Dendritic cell treated with granulocyte-macrophage colony-stimulating factor and Interleukin-4, amounts not matched to agents 40 ng/mL and 50 ng/mL, for 4 days (primary cell): Measurements from ENCODE around the gene SHH.

Experiments used
- H3K27ac Mint-ChIP-seq: one replicate; pipeline ENCODE4 v1.8.0; 2022; ENCODE audit warnings: mild to moderate bottlenecking, mixed read lengths
- H3K27me3 Mint-ChIP-seq: one replicate; pipeline ENCODE4 v1.8.0; 2022; ENCODE audit warnings: mild to moderate bottlenecking, mixed read lengths
- H3K36me3 Mint-ChIP-seq: one replicate; pipeline ENCODE4 v1.8.0; 2022; ENCODE audit warnings: low read depth, mixed read lengths
- H3K4me1 Mint-ChIP-seq: one replicate; pipeline ENCODE4 v1.8.0; 2022; ENCODE audit warnings: low read depth, mixed read lengths
- H3K4me3 Mint-ChIP-seq: one replicate; pipeline ENCODE4 v1.8.0; 2022; ENCODE audit warnings: mild to moderate bottlenecking, moderate library complexity, mixed read lengths
- H3K9me3 Mint-ChIP-seq: one replicate; pipeline ENCODE4 v1.8.0; 2022; ENCODE audit warnings: mixed read lengths
- intact Hi-C: fragments of 100-400 bp; cut with micrococcal nuclease; formaldehyde crosslinking; loops from one replicate; pipeline ENCODE4 v1.15.0; 2022

SHH gene

GRCh38 chr7:155775691-155776090, 36.6 kb downstream of the SHH start:
- Mint-ChIP-seq H3K36me3 (peaks cover 93% of the 10 kb centered on the region), H3K27ac (no peak overlapping the region), H3K27me3 (no peaks in the 10 kb centered on the region), H3K4me1 (peaks cover 4% of the 10 kb centered on the region), H3K9me3 (no peaks in the 10 kb centered on the region), H3K4me3 (no peak overlapping the region)
- intact Hi-C loops: no loop called here

GRCh38 chr7:155774947-155775346, 37.3 kb downstream of the SHH start:
- Mint-ChIP-seq H3K27me3 (no peaks in the 10 kb centered on the region), H3K36me3 (peaks cover 93% of the 10 kb centered on the region), H3K9me3 (no peaks in the 10 kb centered on the region), H3K4me1 (peaks cover 10% of the 10 kb centered on the region), H3K4me3 (no peak overlapping the region), H3K27ac (no peak overlapping the region)
- intact Hi-C loops: no loop called here

GRCh38 chr7:155773531-155773930, 38.7 kb downstream of the SHH start:
- peaks cover 24% of the 10 kb centered on the region for H3K4me1 Mint-ChIP-seq
- intact Hi-C loops: no loop called here
- H3K4me3 Mint-ChIP-seq: no peak overlapping the region
- H3K27ac Mint-ChIP-seq: no peak overlapping the region
- no peaks in the 10 kb centered on the region for H3K9me3 Mint-ChIP-seq
- peaks cover 88% of the 10 kb centered on the region for H3K36me3 Mint-ChIP-seq
- no peaks in the 10 kb centered on the region for H3K27me3 Mint-ChIP-seq

GRCh38 chr7:155770241-155770640, 42.0 kb downstream of the SHH start:
- Mint-ChIP-seq H3K27ac (peak overlapping the region; percentile 52), H3K4me1 (peaks cover 44% of the 10 kb centered on the region), H3K9me3 (no peaks in the 10 kb centered on the region), H3K4me3 (no peak overlapping the region), H3K36me3 (peaks cover 88% of the 10 kb centered on the region), H3K27me3 (no peaks in the 10 kb centered on the region)
- intact Hi-C loops: no loop called here

- intact Hi-C loops: loop anchor here (2.0 to 10.0 kb wide), 3 partner anchors 171 to 395 kb away; no protein-coding TSS in a partner anchor
- H3K4me1 Mint-ChIP-seq: peaks cover 47% of the 10 kb centered on the region
- no peaks in the 10 kb centered on the region for H3K27me3 Mint-ChIP-seq
- peaks cover 88% of the 10 kb centered on the region for H3K36me3 Mint-ChIP-seq
- H3K27ac Mint-ChIP-seq: peak overlapping the region; percentile 52
- H3K4me3 Mint-ChIP-seq: peak overlapping the region; percentile 39
- H3K9me3 Mint-ChIP-seq: no peaks in the 10 kb centered on the region
Observed at GRCh38 chr7:155769701-155770100, 42.6 kb downstream of the SHH start.

GRCh38 chr7:155766966-155767916, 45.0 kb downstream of the SHH start:
- no peak overlapping the region for H3K4me3 Mint-ChIP-seq
- peaks cover 72% of the 10 kb centered on the region for H3K4me1 Mint-ChIP-seq
- no peaks in the 10 kb centered on the region for H3K27me3 Mint-ChIP-seq
- peaks cover 86% of the 10 kb centered on the region for H3K36me3 Mint-ChIP-seq
- H3K27ac Mint-ChIP-seq: no peak overlapping the region
- intact Hi-C loops: loop anchor here (10.0 kb wide), 1 partner anchor 392 kb away; no protein-coding TSS in a partner anchor
- H3K9me3 Mint-ChIP-seq: no peaks in the 10 kb centered on the region

- peaks cover 82% of the 10 kb centered on the region for H3K36me3 Mint-ChIP-seq
- no peaks in the 10 kb centered on the region for H3K9me3 Mint-ChIP-seq
- no peaks in the 10 kb centered on the region for H3K27me3 Mint-ChIP-seq
- no peak overlapping the region for H3K27ac Mint-ChIP-seq
- peaks cover 80% of the 10 kb centered on the region for H3K4me1 Mint-ChIP-seq
- H3K4me3 Mint-ChIP-seq: no peak overlapping the region
- intact Hi-C loops: loop anchor here (10.0 kb wide), 1 partner anchor 392 kb away; no protein-coding TSS in a partner anchor
Observed at GRCh38 chr7:155766386-155766785, 45.9 kb downstream of the SHH start.

- H3K4me1 Mint-ChIP-seq: peaks cover 83% of the 10 kb centered on the region
- no peaks in the 10 kb centered on the region for H3K9me3 Mint-ChIP-seq
- H3K4me3 Mint-ChIP-seq: no peak overlapping the region
- H3K27me3 Mint-ChIP-seq: no peaks in the 10 kb centered on the region
- no peak overlapping the region for H3K27ac Mint-ChIP-seq
- H3K36me3 Mint-ChIP-seq: peaks cover 74% of the 10 kb centered on the region
- intact Hi-C loops: loop anchor here (10.0 kb wide), 1 partner anchor 391 kb away; no protein-coding TSS in a partner anchor
Observed at GRCh38 chr7:155765458-155765857, 46.8 kb downstream of the SHH start.

GRCh38 chr7:155764438-155764793, 47.8 kb downstream of the SHH start:
- Mint-ChIP-seq H3K9me3 (no peaks in the 10 kb centered on the region), H3K27me3 (no peaks in the 10 kb centered on the region), H3K36me3 (peaks cover 74% of the 10 kb centered on the region), H3K4me1 (peaks cover 85% of the 10 kb centered on the region), H3K4me3 (peak overlapping the region; percentile 60), H3K27ac (peak overlapping the region; percentile 58)
- intact Hi-C loops: loop anchor here (10.0 kb wide), 1 partner anchor 390 kb away; no protein-coding TSS in a partner anchor

- peaks cover 79% of the 10 kb centered on the region for H3K4me1 Mint-ChIP-seq
- intact Hi-C loops: loop anchor here (10.0 kb wide), 1 partner anchor 389 kb away; no protein-coding TSS in a partner anchor
- H3K9me3 Mint-ChIP-seq: no peaks in the 10 kb centered on the region
- H3K27ac Mint-ChIP-seq: peak overlapping the region; percentile 58
- H3K36me3 Mint-ChIP-seq: peaks cover 74% of the 10 kb centered on the region
- peak overlapping the region; percentile 60 for H3K4me3 Mint-ChIP-seq
- H3K27me3 Mint-ChIP-seq: no peaks in the 10 kb centered on the region
Observed at GRCh38 chr7:155763691-155764437, 48.4 kb downstream of the SHH start.

- Mint-ChIP-seq H3K27me3 (no peaks in the 10 kb centered on the region), H3K4me3 (no peak overlapping the region), H3K4me1 (peaks cover 72% of the 10 kb centered on the region), H3K9me3 (no peaks in the 10 kb centered on the region), H3K36me3 (peaks cover 78% of the 10 kb centered on the region), H3K27ac (peak overlapping the region; percentile 83)
- intact Hi-C loops: loop anchor here (10.0 kb wide), 1 partner anchor 388 kb away; no protein-coding TSS in a partner anchor
Observed at GRCh38 chr7:155763122-155763521, 49.1 kb downstream of the SHH start.

GRCh38 chr7:155762655-155763054, 49.6 kb downstream of the SHH start:
- no peaks in the 10 kb centered on the region for H3K9me3 Mint-ChIP-seq
- peaks cover 67% of the 10 kb centered on the region for H3K4me1 Mint-ChIP-seq
- no peak overlapping the region for H3K4me3 Mint-ChIP-seq
- H3K27me3 Mint-ChIP-seq: no peaks in the 10 kb centered on the region
- intact Hi-C loops: loop anchor here (10.0 kb wide), 1 partner anchor 388 kb away; no protein-coding TSS in a partner anchor
- peaks cover 76% of the 10 kb centered on the region for H3K36me3 Mint-ChIP-seq
- peak overlapping the region; percentile 83 for H3K27ac Mint-ChIP-seq

GRCh38 chr7:155762036-155762435, 50.2 kb downstream of the SHH start:
- intact Hi-C loops: loop anchor here (10.0 kb wide), 1 partner anchor 387 kb away; no protein-coding TSS in a partner anchor
- peak overlapping the region; percentile 83 for H3K27ac Mint-ChIP-seq
- H3K36me3 Mint-ChIP-seq: peaks cover 75% of the 10 kb centered on the region
- peaks cover 66% of the 10 kb centered on the region for H3K4me1 Mint-ChIP-seq
- H3K4me3 Mint-ChIP-seq: no peak overlapping the region
- no peaks in the 10 kb centered on the region for H3K9me3 Mint-ChIP-seq
- H3K27me3 Mint-ChIP-seq: no peaks in the 10 kb centered on the region
